ENCODE measurements around the gene JMJD8. TPM values are rescaled to one million over a fixed set of nuclear protein-coding genes. Genes with fewer than 3 reads are reported as not detected.
A peak's percentile ranks its signal among the peaks of the same experiment; 100 is the strongest.

JMJD8 gene
- total and polyA plus RNA-seq, 9 of the 15 experiments (the other 6 are each of a cell fraction or from before 2014, with no cell fraction given) = 1.2 to 50.6 (median 29.3) TPM

DNA sequence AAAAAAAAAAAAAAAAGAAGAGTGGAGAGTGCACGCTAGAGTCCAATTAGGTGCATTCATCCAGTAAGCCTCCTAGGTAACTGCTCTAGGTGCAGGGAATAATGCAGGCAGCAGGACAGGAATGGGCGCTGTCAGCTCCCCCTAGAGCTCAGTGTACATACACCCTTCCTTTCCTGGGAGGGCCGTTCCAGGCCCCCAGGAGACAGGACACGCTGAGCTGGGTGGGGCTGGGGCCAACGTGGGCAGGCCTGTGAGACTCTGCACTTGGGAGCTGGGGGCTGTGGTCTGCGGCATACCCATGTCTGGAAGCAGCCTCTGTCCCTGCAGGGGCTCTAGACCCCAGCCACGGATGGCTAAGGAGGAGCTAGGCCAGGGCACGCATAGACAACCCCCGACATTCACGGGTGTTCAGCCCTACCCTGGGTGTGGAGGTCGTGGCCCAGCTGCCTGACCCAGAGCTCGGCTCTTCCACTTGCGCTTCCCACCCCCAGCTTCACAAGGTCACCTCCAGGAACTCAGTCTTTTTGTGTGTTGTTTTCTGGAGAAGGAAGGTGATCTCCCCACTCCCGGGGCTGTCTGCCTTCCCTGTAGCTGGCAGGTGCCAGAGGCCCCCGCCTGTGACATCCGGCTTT lies 35.8 kb upstream of the JMJD8 start:
- no peaks in the 10 kb centered on the region; the same call in 1 of the 2 replicates for H4K20me1 ChIP-seq (replicated peaks; ENCODE audit: control insufficient read depth, insufficient read depth, low read length)
- peak overlapping the region; percentile 97 for H3K27ac ChIP-seq (ENCODE audit: extremely low read depth, low read depth, low read length)
- peak overlapping the region; percentile 100 for H3K4me3 ChIP-seq
- DNase-seq (ENCODE audit: extremely low read depth in 1 of 4, low spot score in 3 of 4) (peak in 2 of 4 experiments; percentile 66 to 79), ATAC-seq (peak; percentile 27), FAIRE-seq (no peak)
- peaks cover 17 to 98% of the 10 kb centered on the region in 2 experiments; a peak in 4 of 5 replicates for H3K4me1 ChIP-seq (replicated peaks in 1 of 2; ENCODE audit: control insufficient read depth in 2 of 2, insufficient read depth in 2 of 2, low read length in 2 of 2)
- intact Hi-C loops (cut with micrococcal nuclease) = no loop called here
- H3K9me3 ChIP-seq (replicated peaks; ENCODE audit: control insufficient read depth, insufficient read depth, low read depth, low read length) = no peaks in the 10 kb centered on the region
- TSS peak; percentile 86 for BruUV-seq (replicated peaks)
- H3K9ac ChIP-seq (ENCODE audit: insufficient read depth in 1 of 2, low read depth in 2 of 2, low read length in 2 of 2) = peak overlapping the region; percentile 96 to 99
- peak overlapping the region; percentile 91; the same call in 1 of the 2 replicates for H2AFZ ChIP-seq (ENCODE audit: low read depth, low read length)
- ChIA-PET CTCF (ENCODE audit: low intra/inter-chr PET ratio) (no interaction called here), POLR2A (interaction anchor here (0.5 to 2.3 kb wide), 11 partner anchors 10 to 1090 kb away, joined by 3 to 16 read pairs (median 4); no protein-coding TSS in a partner anchor)
- H3K36me3 ChIP-seq (ENCODE audit: control insufficient read depth, insufficient read depth, low read length) = peaks cover 31% of the 10 kb centered on the region; the same call in 2 of the 3 replicates
- no peaks in the 10 kb centered on the region for H3K27me3 ChIP-seq (ENCODE audit: control insufficient read depth in 2 of 2, insufficient read depth in 2 of 2, low read length in 2 of 2)
- 1% methylated on average over 16 of the region's 16 CpGs for WGBS (ENCODE audit: insufficient coverage, low coverage, missing lambda C conversion rate)
- peaks cover 54% of the 10 kb centered on the region for H3K79me2 ChIP-seq (ENCODE audit: control insufficient read depth, insufficient read depth, low read length)
- peaks cover 3% of the 10 kb centered on the region for H3K9me1 ChIP-seq (ENCODE audit: control insufficient read depth, insufficient read depth, low read length)
- peak overlapping the region; percentile 90 for H3K4me2 ChIP-seq (ENCODE audit: insufficient read depth, low read length)
- in situ Hi-C loops (cut with MboI) = loop anchor here (10.0 kb wide), 1 partner anchor 335 kb away; no protein-coding TSS in a partner anchor
- TF ChIP-seq, protein P1, sequence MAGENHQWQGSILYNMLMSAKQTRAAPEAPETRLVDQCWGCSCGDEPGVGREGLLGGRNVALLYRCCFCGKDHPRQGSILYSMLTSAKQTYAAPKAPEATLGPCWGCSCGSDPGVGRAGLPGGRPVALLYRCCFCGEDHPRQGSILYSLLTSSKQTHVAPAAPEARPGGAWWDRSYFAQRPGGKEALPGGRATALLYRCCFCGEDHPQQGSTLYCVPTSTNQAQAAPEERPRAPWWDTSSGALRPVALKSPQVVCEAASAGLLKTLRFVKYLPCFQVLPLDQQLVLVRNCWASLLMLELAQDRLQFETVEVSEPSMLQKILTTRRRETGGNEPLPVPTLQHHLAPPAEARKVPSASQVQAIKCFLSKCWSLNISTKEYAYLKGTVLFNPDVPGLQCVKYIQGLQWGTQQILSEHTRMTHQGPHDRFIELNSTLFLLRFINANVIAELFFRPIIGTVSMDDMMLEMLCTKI (IDR thresholded peaks at IDR 0.05; ENCODE audit: partially characterized antibody) = no peak
- TF ChIP-seq, protein P2, sequence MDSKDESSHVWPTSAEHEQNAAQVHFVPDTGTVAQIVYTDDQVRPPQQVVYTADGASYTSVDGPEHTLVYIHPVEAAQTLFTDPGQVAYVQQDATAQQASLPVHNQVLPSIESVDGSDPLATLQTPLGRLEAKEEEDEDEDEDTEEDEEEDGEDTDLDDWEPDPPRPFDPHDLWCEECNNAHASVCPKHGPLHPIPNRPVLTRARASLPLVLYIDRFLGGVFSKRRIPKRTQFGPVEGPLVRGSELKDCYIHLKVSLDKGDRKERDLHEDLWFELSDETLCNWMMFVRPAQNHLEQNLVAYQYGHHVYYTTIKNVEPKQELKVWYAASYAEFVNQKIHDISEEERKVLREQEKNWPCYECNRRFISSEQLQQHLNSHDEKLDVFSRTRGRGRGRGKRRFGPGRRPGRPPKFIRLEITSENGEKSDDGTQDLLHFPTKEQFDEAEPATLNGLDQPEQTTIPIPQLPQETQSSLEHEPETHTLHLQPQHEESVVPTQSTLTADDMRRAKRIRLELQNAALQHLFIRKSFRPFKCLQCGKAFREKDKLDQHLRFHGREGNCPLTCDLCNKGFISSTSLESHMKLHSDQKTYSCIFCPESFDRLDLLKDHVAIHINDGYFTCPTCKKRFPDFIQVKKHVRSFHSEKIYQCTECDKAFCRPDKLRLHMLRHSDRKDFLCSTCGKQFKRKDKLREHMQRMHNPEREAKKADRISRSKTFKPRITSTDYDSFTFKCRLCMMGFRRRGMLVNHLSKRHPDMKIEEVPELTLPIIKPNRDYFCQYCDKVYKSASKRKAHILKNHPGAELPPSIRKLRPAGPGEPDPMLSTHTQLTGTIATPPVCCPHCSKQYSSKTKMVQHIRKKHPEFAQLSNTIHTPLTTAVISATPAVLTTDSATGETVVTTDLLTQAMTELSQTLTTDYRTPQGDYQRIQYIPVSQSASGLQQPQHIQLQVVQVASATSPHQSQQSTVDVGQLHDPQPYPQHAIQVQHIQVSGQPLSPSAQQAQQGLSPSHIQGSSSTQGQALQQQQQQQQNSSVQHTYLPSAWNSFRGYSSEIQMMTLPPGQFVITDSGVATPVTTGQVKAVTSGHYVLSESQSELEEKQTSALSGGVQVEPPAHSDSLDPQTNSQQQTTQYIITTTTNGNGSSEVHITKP (IDR thresholded peaks at IDR 0.05; ENCODE audit: partially characterized antibody) = peak; percentile 89
- no peak for TF ChIP-seq ZBTB8A (IDR thresholded peaks at IDR 0.05; ENCODE audit: partially characterized antibody)
- no peak for TF ChIP-seq MTF1 (CRISPR knock-in tag; IDR thresholded peaks at IDR 0.05; ENCODE audit: borderline replicate concordance)
- TF ChIP-seq, protein P3, sequence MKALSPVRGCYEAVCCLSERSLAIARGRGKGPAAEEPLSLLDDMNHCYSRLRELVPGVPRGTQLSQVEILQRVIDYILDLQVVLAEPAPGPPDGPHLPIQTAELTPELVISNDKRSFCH (CRISPR knock-in tag; IDR thresholded peaks at IDR 0.05) = no peak
- TF ChIP-seq, protein P3 (tag; IDR thresholded peaks at IDR 0.05) = no peak
- 0 out of 2 replicates have a peak, but pooled peaks have one; percentile 23 for TF ChIP-seq ERF (CRISPR knock-in tag; IDR thresholded peaks at IDR 0.05)
- TF ChIP-seq, protein P4, sequence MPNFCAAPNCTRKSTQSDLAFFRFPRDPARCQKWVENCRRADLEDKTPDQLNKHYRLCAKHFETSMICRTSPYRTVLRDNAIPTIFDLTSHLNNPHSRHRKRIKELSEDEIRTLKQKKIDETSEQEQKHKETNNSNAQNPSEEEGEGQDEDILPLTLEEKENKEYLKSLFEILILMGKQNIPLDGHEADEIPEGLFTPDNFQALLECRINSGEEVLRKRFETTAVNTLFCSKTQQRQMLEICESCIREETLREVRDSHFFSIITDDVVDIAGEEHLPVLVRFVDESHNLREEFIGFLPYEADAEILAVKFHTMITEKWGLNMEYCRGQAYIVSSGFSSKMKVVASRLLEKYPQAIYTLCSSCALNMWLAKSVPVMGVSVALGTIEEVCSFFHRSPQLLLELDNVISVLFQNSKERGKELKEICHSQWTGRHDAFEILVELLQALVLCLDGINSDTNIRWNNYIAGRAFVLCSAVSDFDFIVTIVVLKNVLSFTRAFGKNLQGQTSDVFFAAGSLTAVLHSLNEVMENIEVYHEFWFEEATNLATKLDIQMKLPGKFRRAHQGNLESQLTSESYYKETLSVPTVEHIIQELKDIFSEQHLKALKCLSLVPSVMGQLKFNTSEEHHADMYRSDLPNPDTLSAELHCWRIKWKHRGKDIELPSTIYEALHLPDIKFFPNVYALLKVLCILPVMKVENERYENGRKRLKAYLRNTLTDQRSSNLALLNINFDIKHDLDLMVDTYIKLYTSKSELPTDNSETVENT (CRISPR knock-in tag; IDR thresholded peaks at IDR 0.05) = peak; percentile 43; the same call in 1 of the 2 replicates
- peak; percentile 30 for TF ChIP-seq CBFA2T3 (IDR thresholded peaks at IDR 0.05)
- peak; percentile 46 for TF ChIP-seq CREM (IDR thresholded peaks at IDR 0.05; ENCODE audit: low read depth)
- no peak for TF ChIP-seq CBX8 (IDR thresholded peaks at IDR 0.05; ENCODE audit: borderline replicate concordance, extremely low read depth, low read depth, low read length, poor library complexity, severe bottlenecking)
- peak; percentile 25; the same call in 1 of the 2 replicates for TF ChIP-seq POLR2A (conservative IDR thresholded peaks at IDR 0.05)
- TF ChIP-seq PCBP1 (IDR thresholded peaks at IDR 0.05; ENCODE audit: low read depth, low read length, poor library complexity, severe bottlenecking) = no peak

All from K562 (cell line).